NCI-H1930 (cell line): ENCODE data around the gene DUSP16.
"Not testable (repeated sequence)": the region's sequence is repeated elsewhere in the genome, so short reads cannot be mapped to it uniquely, and the experiment has no call there.

ENCODE experiments used
- DNase-seq, 2 experiments: peaks; one replicate each; lab custom pipeline; 2025; lab: John Stamatoyannopoulos, UW

The DUSP16 gene

DNA sequence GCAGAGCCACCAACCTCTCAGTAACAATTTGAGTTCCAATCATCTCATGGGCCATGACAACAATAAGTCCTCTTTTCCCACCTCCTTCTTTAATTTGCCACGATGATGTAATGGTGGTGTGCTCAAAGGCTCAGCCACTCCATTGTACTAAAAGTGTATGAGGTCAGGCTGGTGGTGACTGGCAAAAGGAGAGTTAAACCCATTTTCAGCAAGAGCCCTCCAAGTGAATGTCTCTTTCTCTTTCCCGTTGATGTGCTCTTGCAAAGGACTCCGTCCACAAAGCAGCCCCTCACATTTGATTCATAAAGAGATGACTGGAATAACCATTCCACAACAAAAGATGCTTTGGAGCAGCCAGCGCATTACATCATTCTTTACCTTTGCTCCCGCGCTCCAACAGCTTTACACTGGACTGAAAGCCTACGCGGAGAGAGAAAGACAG lies 41.6 kb downstream of the DUSP16 start:
- peak; percentile 87 to 90 for DNase-seq

DNA sequence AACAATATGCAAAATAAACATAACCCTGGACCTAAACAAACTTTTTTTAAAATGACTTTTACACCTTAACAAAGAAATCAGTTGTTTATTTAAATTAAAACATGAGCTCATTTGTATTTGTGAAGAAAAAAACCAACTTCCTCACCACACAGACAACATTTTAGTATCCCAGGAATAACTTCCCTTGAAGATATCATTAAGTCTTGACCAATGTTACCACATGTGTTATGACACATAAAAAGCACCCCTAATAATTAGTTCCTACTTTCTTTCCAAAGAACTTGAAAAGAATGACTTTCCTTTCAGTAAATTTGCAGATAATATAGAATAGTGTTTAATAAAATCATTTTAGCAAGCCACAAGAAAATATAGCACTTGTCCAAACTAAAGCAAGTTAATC lies 42.4 kb downstream of the DUSP16 start:
- DNase-seq = no peak

DNA sequence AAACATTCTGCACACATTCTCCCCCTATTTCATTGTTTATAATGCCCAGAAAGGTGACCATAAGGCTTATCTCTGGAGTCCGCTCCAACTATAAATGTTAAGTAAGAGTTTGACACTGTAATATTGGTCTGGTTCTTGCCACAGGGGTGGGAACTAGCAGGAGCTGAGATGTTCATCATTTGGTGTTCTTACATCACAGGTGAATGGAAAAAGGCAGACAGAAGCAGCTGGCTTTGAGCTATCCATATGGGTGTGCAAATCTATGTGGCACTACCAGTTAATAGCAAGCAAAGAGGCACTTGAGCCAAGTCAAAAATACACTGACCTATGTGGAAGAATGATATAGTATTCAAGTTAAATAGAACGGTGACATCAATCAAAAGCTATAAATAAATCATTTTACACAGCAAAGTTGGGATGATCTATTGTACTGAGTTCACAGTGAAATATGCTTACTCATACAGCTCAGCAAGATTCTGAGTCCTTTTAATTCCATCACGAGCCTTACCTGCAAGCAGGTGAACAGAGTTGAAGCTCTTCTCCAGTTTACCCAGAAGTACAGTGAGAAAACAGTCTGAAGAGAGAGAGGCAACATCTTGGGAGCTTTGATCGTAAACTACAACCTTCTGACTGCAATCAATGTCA lies 43.2 kb downstream of the DUSP16 start:
- no peak for DNase-seq

DNA sequence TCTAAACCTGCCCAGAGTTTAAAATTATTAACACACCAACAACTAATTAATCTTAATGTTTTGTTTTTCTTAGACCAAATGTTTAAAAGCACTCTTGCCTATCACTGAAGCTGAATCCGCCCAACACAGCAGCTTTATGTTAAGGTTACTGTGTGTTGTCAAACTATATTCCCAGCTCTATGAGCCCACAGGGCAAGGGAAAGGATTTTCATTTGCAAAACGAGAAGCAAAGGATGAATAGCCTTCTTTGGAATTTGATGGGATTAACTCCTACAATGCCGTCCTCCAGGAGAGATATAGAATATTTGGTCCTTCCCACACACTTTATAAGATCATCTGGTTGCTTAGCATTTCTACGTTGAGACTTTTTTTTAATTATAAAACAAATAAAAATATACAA lies 43.7 kb downstream of the DUSP16 start:
- DNase-seq = no peak

DNA sequence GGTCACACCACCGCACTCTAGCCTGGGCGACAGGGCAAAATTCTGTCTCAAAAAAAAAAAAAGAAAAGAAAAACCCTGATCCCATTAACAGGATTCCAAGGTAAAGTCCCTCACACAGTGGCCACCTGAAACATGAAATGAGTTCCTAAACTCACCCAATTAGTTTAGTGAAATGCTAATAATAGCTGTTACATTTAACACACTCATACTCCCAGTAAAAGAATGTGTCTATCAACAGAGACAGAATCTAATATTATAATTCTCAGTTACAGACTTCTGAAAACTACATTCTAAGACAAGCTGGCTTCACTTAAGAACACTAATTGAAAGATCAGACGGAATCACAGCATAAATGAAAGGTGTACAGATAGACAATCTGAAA lies 44.2 kb downstream of the DUSP16 start:
- DNase-seq = no peak

DNA sequence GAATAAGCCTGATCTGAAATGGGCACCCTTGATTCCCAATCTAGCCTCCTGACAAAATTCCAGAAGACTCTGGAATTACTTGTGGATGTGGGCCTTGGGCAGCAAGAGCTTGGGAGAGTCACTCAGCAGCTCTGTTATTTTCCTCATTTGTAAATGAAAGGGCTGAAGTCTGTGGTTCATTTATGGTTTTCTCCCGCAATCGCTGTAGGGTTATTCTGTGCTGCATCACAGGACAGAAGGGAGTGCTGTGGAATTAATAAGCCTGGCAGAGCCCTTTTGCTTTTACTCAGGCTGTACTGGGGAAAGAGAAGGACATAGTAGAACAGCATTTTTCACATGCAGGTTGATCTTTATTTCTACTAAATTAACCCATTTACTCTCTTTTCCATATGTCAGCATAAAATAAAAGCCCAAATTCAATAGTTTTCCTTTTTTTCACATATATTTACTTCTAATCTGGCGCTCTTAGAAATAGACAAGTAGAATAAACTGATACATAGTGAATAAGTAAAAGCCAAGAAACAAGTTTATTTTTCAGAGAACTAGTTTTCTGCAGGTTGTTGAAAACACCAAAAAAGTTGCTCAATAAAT lies 49.2 kb downstream of the DUSP16 start:
- DNase-seq = no peak

DNA sequence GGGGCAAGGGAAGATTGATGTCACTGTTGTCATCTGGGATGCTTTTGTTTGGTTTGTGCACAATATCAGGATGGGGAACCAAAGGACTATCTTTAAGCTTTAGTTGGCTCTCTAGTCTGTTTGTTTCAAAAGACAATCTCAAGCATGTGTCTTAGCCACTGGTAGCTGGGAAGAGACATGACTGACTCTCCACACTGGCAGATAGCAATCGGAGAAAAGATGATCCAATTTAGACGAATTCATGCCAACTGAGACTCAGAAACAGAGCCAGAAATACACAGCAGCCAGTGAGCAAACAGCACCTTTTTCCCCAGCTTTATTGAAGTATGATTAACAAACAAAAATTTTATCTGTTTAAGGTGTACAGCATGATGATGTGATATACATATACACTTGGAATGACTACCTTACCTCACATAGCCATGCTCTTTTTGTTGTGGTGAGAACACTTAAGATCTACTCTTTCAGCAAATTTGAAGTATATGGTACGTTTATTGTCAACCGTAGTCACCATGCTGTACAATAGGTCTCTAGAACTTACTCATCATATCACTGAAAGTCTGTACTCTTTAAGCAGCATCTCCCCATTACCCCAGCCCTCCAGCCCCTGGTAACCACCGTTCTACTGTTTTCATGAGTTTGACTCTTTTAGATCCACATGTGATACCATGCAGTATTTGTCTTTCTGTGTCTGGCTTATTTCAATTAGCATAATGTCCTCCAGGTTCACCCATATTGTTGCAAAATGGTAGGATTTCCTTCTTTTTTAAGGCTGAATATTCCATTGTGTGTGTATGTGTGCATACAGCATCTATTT lies 50.6 kb downstream of the DUSP16 start:
- no peak for DNase-seq

DNA sequence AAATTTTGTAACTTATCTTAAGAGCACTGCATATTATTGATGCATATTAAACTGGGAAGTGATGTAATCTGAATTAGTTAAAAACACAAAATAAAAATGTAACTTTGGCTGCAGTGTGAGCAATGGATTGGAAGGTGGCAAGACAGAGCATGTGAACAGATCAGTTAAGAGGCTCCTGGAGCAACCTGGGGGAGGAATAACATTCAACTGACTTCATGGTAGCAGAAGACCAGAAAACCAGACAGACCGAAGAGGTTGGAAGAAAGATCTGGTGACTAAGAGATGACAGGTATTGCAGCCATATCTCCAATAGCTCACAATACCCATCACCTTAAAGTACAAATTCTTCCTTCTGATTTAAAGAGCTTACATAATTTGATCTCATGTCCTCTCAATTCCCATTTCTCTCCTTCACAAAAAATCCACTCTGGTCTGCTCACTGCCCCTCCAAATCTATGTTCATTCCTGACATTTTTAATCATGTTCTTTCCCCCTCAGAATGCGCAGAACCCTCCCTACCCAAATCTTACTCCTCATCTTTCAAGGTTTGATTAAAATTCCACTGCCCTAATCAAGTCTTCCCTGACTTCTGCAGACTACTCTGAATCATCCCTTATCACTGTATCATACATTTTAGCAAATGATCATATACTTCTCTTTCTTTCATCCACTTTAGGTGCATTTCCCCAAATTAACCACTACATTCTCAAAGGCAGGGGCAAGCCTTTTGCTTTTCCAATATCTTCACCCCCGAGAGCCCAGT lies 51.5 kb downstream of the DUSP16 start:
- DNase-seq = no peak

DNA sequence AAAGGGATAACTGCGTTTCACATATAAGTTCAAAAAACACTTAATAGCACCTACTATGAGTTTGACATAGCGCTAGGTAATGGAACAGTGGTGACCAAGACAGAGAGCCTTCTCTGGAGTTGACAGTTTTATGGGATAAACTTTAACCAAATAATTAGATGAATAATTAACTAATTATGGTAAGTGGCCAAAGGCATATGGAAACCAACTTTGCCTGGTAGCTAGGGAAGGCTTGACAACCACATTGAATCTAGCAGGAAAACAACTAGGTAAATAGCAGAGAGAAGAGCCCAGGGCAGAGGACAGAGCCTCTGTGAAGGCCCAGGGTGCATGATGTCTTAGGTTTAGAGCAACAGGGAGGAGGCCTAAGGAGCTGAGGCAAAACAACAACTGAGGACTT lies 52.1 kb downstream of the DUSP16 start:
- no peak for DNase-seq

DNA sequence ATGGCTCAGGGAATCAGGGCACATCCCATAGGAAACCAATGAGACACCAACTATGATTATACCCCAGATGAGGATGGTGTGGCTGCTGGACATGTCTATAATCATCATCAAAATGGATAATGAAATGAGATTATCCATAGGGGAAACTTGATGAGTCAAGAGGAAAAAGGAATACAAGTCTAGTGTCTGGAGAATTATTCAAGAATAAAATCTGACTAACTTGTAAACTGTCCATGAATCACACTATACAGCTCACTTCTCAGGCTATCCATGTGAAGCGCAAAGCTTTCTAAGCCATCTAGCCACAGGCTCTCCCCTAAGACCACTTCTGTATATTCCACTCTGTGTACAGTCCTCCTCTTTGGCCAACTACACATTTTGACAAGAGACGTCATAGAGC lies 52.5 kb downstream of the DUSP16 start:
- DNase-seq = no peak

DNA sequence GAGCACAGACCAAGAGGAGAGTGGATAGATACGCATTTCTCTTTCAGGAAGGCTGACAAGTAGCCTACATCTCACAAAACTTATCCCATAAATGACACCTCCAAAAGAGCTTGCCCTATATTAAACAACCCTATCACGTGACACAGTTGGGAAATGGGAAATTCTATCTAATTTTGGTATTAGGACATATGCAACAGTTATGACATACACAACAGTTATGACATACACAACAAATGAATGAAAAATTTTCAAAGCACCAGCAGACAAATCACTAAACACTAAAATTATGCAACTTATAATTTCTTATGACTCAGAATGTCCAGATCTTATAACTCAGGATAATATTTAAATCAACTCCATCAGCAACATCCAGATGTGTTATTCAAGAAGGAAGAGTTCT lies 54.1 kb downstream of the DUSP16 start:
- no peak for DNase-seq

DNA sequence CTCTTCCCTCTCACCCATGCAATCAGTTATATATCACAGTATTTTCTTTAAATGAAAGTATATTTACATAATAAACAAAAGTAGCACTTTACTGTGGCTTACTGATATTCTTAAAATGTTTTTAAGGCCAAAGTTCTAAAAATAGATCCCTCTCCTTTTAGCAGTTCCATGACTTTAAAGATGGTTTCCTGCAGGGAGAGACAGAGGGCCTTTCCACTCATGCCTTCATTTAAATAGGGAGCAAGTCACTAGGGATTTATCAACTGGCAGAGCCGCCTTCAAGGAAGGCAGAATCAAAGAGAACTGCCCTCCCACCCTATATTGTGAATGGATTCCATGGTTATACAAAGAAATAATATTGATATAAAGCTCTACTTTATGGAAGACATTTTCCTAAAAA lies 55.5 kb downstream of the DUSP16 start:
- no peak for DNase-seq

DNA sequence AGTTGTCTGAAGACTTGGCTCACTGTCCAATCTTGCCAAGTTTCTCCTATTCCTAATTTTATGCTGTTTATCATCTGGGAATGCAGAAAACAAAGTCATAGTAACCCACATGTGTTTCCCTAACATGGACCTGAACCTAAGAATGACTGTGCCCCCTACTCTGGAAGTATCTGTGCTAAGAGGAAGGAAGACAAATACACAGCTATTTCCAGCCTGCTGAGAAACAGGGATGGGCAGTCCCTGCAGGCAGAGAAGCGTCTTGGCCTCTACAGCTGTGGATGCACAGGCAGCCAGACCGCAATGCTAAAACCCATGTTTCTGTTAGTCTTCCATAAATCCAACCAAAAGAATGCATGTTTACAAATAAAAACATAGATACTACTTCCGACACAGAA lies 56.2 kb downstream of the DUSP16 start:
- no peak for DNase-seq

DNA sequence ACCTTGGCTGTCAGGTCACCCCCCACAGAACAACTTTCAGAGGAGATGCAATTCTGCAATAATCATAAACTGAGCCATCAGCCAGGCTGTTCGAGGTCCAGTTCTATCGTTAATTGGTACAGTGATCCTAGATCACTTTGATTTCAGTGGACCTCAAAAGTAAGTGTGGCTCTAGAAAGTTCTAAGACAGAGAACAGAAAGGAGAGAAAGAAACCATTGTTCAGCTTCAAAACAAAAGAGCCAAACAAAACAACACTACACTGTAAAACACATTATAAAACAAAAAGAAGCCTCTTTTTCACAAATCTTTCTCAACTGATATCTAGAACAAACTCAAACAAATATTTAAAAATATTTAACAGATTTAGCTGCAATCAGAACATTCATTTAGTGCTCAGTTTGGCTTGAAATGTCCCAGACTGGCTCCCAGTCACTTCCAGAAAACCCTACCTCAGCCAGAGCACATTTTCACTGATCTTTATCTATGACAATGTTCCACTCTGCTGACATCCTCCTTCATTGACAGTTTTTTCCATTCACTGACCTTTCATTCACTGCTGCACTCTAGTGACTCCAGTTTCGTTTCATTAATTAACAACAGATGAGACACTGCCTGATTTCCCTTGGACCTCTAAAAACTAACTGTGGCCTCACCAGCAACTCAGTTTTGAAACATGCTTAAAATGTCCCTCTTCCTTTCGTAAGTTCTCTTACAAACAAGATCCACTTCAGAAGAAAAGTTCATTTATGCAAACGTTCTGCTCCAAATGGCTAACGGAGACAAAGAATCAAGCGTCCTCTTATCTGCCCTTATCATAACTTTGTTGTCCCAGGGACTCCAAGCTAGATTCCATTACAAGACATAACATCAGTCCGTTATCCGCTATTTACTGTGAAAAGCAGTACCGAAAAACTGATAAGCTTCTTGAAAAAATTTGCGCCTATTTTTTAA lies 56.8 kb downstream of the DUSP16 start:
- no peak for DNase-seq

DNA sequence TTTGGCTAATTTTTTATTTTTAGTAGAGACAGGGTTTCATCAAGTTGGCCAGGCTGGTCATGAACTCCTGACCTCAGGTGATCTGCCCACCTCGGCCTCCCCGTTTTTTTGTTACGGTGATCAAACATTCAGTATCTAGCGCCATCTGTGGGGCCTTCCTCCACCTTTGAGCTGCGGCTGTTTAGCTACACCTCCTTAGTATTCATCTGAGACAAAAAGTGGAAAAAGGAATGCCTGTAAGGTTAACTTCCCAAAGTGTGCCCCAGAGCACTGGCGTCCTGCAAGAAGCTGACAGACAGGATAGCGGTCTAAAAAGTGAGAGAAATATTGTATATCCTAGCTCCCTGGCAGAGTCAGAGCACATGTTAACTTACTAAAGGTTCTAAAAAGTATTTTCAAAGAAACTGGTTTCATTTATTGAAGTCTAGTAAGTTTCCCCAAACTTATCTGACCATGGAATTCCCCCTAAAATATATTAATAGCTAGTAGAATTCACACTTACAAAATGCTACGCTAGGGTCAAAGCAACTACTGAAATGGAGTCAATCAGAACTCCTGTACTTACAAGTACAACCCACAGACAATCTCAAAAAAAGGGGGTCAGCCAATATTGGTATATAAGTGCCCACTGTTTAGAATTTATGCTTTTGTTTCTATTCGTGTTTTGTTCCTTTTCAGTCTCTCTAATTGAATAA lies 59.1 kb downstream of the DUSP16 start:
- DNase-seq = no peak

DNA sequence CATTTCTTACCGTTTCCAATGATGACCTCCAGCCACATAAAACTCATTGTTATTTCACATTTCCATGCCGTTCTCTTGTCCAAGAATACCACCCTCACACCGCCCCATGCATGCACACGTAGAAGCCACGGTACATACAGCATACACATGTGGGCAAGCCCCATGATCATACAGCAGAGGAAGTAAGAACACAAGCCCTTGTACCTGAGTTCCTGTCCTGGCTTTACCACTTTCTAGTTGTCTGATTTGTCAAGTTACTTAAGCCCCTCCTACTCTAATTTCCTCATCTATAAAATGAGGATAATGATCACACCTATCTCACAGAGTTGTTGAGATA lies 59.9 kb downstream of the DUSP16 start:
- DNase-seq = no peak

DNA sequence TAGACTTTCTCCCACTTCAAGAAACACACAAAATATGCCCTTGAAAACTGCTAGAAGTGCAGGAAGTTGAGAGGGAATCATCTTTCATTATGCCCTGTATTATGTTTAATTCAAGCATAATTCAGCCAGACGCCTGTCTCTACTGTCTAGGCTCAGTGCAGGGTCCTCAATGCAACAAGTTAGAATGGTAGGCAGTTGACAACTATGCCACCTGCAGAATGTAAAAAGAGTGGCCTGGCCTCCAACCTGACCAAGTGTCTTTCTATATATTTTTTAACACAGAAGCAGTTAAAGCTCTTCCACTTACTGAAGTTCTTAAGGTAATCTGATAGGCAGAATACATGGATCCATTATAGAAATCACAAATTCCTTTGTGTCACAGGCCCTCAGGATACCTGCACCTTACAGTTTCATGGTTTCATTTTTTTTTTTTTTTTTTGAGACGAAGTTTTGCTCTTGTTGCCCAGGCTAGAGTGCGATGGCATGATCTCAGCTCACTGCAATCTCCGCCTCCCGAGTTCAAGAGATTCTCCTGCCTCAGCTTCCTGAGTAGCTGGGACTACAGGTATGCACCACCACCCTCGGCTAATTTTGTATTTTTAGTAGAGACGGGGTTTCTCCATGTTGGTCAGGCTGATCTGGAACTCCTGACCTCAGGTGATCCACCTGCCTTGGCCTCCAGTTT lies 60.4 kb downstream of the DUSP16 start:
- not testable (repeated sequence) for DNase-seq

DNA sequence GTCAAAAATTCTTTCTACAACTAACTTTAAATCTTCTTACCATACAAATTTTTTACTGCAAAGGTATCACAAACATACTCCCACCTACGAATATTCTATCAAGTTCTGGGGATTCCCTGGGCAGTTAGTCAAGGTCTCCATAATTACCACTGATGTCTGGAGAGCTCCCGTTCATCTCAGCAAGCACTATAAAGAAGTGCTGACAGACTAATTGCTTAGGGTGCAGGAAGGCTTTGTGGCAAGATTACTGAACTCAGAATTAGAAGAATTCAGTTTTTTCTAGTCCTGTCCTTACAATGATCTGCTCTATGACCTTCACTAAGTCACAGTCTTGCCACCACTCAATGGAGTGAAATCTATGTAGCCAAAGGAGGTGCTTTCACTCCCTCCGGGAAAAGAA lies 61.5 kb downstream of the DUSP16 start:
- no peak for DNase-seq

DNA sequence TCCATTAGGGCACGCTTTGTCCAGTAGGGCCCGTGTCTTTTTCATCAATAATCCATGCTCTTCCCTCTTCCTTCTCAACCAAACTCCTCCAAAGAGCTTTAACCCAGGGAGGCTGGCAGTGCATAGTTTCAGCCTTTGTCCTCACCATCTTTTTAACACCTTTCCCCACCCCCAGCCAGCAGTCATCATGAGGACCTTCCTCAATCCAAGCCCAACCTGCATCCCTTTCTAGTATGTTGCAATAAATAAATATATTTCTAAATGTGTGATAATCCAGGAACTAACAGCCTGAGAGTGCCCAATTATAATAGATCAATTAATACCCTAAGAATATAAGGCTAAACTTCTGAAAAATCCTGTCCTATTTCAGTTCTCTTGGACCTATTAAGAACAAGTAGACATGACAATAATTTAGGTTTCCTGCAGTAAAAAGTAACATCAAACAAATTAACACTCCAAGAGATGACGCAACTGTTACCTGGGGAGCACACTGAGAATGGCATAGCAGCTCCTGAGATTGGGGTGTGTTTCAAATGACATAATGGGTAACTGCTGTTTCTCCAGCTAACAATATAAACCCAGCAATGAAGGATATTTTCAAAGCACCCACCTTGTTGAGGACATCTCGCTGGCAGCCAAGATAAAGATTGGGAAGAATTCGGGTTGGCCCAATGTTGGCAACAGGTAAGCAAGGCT lies 62.6 kb downstream of the DUSP16 start:
- no peak for DNase-seq

DNA sequence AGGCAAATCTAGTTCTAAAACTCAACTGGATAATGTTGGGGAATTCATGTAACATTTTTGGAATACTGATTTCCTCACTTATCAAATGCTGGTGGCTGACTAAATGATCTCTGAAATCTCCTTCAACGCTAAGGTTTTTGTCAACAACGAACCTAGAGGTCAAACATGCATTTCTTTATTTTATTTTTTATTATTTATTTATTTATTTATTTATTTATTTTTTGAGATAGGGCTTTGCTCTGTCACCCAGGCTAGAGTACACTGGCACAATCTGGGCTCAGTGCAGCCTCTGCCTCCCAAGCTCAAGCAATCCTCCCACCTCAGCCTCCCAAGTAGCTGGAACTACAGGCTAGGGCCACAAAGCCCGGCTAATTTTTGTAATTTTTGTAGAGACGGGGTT lies 64.5 kb downstream of the DUSP16 start:
- DNase-seq = no peak
